ENCODE results near the gene POLR3E. TPM values are rescaled to one million over a fixed set of nuclear protein-coding genes. Genes with fewer than 3 reads are reported as not detected.
A peak's percentile ranks its signal among the peaks of the same experiment; 100 is the strongest.
"Not testable (repeated sequence)": the region's sequence is repeated elsewhere in the genome, so short reads cannot be mapped to it uniquely, and the experiment has no call there.

The POLR3E gene
- polyA plus RNA-seq, 3 donors, result 50.7 to 67.6 (median 61.0) TPM

- no peak for DNase-seq
Observed at GRCh38 chr16:22356930-22357634, 59.9 kb downstream of the POLR3E start.

GRCh38 chr16:22357635-22357971, 60.4 kb downstream of the POLR3E start:
- DNase-seq, result no peak

DNA sequence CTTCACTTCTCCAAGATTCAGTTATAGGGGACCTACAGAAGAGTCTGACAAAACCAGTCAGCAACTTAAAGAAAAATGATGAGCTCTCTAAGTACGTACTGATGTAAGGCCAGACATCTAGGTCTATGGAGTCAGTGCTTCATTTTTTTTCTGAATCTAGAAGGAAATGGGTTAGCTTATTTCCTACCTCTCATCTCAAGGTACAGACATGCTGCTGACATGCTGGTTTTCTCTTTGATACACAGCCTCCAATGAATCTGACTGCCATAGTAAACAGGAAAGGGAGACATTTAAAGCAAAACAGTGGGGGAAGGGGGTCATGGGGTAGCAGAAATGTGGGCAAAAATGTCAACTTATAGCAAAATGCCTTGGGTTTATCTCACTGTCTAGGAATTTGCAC, 60.8 kb downstream of the POLR3E start:
- DNase-seq, result no peak

DNA sequence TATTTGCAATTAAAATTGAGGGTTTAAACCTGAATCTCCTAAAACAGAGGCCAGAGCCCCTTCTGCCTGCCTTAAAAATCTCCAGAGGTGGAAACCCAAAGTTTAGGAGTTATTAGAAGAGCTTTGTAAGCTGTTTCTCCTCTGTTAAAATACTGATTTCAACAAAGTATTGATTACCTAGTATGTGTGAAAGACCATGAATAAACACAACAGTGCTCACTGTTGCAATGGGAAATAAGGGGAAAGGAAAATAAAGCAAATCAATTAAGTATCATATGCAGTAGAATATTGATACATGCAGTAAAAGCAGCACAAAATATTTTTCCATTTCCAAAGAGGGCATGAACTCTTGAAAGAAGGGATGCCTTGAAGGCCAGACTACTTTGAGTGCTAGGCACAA, 62.5 kb downstream of the POLR3E start:
- DNase-seq, result no peak

DNA sequence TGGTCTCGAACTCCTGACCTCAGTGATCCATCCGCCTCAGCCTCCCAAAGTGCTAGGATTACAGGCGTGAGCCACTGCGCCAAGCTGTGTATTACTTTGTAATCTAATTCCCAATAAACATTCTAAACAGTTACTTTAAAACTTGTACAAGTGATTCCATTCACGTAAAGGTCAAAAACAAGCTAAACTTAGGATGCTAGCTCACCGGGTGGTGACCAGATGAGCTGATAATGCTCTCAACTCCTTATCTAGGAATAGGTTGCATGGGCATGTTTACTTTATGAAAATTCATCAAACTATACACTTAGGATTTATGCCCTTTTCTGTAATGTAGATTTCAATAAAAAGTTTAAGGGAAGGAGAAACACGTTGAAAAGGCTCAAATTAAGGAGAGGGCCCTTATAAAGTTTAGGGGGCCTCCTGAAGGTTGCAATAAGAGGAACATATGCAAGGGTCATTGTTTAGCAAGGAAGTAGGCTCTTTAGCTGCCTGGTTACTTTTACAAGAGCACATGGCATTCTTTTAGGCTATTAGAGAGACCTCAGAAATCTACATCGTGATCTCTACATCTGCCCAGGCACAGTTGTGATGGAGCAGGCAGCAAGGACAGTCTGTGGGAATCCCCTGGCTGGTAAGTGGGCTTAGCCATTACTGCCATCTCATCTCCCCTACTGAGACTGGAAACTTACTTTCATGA, 63.9 kb downstream of the POLR3E start:
- DNase-seq, result no peak

DNA sequence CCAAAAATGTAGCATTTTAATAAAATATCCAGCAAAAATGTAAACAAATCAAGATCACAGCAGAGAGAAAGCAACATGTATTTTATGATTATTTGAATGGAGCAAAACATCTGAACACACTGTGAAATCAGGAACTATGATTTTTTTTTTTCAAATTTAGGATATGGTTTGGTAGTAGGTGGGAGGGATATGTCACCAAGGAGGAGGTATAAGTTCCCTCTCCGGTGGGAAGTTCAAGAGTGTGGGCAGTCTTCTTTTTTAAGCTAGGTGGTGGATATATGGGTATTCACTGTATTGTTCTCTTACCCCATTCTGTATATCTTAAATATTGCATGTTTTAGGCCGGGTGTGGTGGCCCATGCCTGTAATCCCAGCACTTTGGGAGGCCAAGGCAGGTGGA, 67.0 kb downstream of the POLR3E start:
- DNase-seq, result no peak

DNA sequence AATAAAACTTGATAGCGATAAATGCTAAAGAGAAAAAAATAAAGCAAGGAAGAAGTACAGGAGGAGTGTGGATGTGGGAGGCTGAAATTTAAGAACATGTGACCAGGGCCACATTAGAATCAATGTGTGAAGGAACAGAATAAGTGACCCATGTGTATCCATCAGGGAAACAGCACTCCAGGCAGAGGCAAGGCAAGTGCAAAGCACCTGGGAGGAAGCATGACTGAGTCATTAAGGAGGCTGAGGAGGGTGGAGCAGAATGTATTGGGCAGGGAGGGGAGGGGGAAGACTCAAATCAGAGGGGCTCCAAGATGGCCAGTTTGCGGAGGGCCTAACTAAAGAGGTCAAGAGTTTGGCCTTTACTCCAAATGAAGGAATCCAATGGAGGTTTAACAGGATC, 69.2 kb downstream of the POLR3E start:
- no peak for DNase-seq

GRCh38 chr16:22366889-22367288, 69.7 kb downstream of the POLR3E start:
- DNase-seq, result no peak

DNA sequence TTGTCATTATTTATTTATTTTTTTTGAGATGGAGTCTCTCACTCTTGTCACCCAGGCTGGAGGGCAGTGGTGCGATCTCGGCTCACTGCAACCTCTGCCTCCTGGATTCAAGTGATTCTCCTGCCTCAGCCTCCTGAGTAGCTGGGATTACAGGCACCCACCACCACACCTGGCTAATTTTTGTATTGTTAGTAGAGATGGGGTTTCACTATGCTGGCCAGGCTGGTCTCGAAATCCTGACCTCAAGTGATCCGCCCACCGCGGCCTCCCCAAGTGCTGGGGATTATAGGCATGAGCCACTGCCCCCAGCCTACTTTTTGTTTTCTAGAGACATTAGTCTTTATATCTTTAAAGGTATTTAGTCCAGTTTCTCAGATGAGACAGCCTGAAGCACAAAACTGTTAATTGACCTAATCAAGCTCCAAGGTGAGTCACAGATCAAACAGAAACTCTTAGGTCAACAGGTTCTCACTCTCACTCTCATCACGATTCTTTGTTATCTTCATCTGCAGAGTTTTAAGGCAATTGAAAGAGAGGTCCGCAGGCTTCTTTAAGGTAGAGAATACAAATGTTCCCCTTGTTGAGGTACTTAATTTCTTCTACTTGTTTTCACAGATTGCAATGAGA, 71.1 kb downstream of the POLR3E start:
- not testable (repeated sequence) for DNase-seq

GRCh38 chr16:22369221-22369811, 72.1 kb downstream of the POLR3E start:
- DNase-seq, result no peak

DNA sequence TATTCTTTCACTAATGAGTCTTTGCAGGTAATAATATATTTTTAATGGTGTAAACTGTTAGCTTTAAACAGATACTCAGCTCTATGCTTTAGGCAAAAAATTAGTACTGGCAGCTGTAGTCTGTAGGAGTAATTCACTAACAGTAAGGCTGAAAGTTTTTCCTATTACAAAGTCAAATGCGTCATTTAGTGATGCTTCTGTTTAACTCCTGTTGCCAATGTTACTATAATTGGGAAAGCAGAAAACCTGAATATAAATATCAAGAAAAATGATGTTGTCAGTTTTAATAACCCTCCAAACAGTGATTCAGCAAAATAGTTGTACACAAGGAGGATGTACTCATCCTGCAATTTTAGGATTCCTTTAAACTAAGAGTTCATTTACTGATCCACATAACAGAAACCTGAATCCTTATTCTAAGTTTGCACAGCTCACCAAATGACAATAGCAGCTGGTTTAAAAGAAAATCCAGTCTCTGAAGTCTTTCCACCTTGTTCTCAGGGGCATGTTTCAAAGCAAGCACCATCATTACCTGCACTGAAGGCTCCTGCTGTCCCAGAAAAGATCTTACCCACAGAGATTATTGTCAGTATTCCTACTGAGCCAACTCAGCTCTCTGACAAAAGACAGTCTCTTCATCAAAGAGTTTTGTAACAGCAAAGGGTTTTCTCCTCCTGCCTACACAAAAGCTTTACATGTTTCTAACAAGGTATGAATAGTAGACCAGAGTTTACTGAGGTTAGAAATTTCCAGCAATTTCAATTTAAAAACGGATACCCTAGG, 73.0 kb downstream of the POLR3E start:
- DNase-seq, result no peak

DNA sequence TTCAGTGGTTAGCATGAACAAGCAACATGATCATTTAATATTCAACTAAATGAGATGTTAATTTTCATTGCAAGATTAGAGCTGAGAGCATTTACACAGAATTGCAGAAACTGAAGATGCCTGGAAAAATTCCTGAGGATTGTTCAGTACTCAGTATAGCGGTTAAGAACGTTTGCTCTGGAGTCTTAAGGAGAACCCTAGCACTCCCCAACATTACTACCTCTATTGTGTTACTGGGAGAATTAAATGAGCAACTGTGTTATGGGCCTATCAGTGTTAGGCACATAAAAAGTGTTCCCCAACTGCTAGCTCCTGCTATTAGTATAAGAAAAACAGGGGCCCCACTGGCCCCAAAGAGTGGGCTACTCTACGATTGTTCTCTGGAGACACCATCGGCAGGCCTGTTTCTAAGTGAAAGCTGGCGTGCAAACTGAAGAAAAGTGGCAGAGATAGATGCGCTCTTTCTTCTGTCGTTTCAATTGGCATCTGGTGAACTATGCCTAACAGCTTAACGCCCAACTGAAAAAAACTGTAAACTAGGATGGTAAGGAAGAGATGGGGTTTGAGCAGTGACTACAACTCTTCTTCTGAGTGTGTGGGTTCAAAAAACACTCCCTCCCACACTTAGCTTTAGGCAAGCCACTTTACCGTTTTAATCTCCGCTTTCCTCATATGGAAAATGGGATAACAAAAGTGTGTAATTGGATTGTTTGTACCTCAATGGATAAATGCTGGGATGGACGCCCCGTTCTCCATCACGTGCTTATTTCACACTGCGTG, 75.9 kb downstream of the POLR3E start:
- no peak for DNase-seq

DNA sequence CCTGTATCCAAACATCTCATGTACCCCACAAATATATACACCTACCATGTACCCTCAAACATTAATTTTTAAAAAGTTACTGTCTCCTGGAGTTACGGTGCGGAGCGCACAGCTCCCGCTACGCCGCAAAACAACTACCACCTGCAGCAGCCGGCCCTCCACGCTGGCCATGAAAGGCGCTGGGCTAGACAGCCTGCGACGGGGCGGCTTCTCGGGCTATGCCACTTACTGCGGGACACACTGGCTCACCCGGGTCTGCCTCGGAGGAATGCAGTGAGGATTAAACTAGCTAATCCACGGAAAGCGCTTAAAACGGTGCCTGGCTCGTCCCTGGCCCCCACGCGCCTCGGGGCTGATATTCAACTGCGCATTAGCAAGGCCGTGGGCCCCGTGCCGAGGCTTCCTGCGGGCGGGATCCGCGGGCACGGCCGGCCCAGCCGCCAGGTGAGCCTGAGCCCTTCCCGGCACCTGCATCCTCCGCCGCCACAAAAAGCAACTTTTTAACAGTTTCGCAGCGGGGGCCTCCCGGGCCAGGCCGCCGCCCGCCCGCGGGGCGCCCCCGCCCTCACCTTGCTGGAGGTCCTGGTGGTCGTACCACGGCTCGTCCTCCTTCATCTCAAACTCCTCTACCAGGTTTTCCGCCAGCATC, 76.6 kb downstream of the POLR3E start:
- DNase-seq, result no peak

DNA sequence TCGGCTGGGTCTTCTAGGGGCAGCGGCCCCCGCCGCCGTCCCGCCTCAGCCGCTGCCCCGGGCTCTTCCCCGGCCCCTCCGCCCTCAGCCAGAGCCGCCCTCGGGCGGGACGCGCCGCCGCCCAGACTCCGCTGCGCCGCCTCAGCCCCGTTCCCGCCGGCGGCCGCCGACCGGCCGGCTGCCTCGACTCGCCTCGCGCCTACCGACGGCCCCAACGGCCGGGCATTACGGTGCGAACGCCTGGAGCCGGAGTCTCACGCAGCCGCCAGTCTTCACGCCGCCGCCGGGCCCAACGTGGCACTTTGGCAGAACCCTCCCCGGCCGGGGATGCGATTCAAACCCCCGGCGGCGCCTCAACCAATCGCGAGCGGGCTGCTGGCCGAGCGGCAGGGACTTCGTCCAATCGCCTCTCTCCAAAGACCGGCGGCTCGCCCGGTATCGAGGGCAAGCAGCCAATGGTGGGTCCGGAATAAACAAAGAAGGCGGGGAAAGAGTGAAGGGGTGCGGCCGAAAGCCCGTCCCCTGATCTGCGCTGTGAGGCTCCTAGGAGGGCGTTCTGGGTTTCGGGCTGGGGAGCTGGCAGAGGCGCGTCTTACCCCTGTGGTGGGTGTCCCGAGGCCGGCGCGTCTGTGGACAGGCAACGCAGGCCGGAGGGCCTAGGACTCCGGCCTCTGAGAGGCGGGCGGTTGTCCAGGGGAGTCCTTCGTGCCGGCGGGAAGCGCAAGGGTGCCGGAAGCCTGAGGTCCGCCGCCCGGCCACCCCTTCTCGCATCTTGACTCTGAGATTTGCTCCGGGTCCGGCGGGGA, 77.3 kb downstream of the POLR3E start, which contains the start of gene CDR2:
CDR2 (minus strand) TSS at position 309 of the 806 bp plus-strand sequence. CDS start 310 bp downstream, outside the sequence.
- peak; percentile 96 for DNase-seq

- no peak for DNase-seq
Observed at GRCh38 chr16:22375117-22375962, 78.1 kb downstream of the POLR3E start.

GRCh38 chr16:22375963-22376640, 78.9 kb downstream of the POLR3E start:
- DNase-seq, result no peak

GRCh38 chr16:22379656-22380055, 82.4 kb downstream of the POLR3E start:
- DNase-seq, result no peak

GRCh38 chr16:22380529-22380928, 83.3 kb downstream of the POLR3E start:
- no peak for DNase-seq

Measured in renal pelvis (tissue), 4 donors.